K562 (cell line): Measurements from ENCODE around the gene KAT7. TPM values are rescaled to one million over a fixed set of nuclear protein-coding genes. Genes with fewer than 3 reads are reported as not detected.

Source experiments
- ESRRA ChIP-seq: fragments of 450-650 bp; IDR thresholded peaks from 2 replicates; pipeline ENCODE4 v1.6.1; 2014; ENCODE audit warnings: low read depth, mild to moderate bottlenecking, moderate library complexity, borderline replicate concordance
- SMC3 ChIP-seq: conservative IDR thresholded peaks from 2 replicates; pipeline ENCODE4 v1.6.1; 2011; ENCODE audit warnings: low read depth, low read length, improper control_type of control experiment; ENCODE audit not compliant: insufficient read depth
- ZNF407 ChIP-seq: fragments of 450-650 bp; IDR thresholded peaks from 2 replicates; pipeline ENCODE4 v1.6.1; 2016; ENCODE audit warnings: low read depth
- polyA plus RNA-seq, 8 experiments: library from polyadenylated mRNA; depleted of rRNA in 4 of 8; stranded (reverse) in 5 of 8; unstranded in 3 of 8; fragments of >200 nt; fragmentation: Nextera tagmentation in 2 of 8; fragmentation: Illumina TruSeq in 1 of 8; extraction: Ambion mirVana in 2 of 8; extraction: Trizol in 1 of 8; gene quantifications; 2 replicates each; pipeline versions ENCODE4 v1.2.1 to v1.2.3, GENCODE V29; 2011 to 2014; ENCODE audit warnings: inconsistent platforms in 1 of 8, missing spikeins in 1 of 8
- total RNA-seq, 7 experiments: library from RNA; depleted of rRNA in 6 of 7; stranded (reverse); fragments of >200 nt in 6 of 7; fragmentation: Illumina TruSeq in 2 of 7; extraction: Trizol in 2 of 7; gene quantifications; 2 replicates each; pipeline versions ENCODE4 v1.2.1 to v1.2.3, GENCODE V29; 2011 to 2021; ENCODE audit warnings: low replicate concordance in 1 of 7

KAT7 gene
- total and polyA plus RNA-seq, 9 of the 15 experiments (the other 6 are each of a cell fraction or from before 2014, with no cell fraction given), result 10.8 to 57.3 (median 34.8) TPM

- TF ChIP-seq ZNF407 (no peak), SMC3 (peak; percentile 70), ESRRA (0 out of 2 replicates have a peak, but pooled peaks have one; percentile 19)
Observed at GRCh38 chr17:49779739-49780231, 8.7 kb upstream of the KAT7 start (continued).
